Omental fat pad (tissue), 4 donors: ENCODE results near the gene IL4I1. TPM values are rescaled to one million over a fixed set of nuclear protein-coding genes. Genes with fewer than 3 reads are reported as not detected.

ENCODE experiments used
- ATAC-seq: fragments of 150-250 bp; one replicate; pipeline ENCODE4 v1.9.1; 2016; ENCODE audit warnings: mild to moderate bottlenecking, moderate library complexity; ENCODE audit not compliant: low FRiP score
- DNase-seq: peaks from one replicate; pipeline ENCODE4 v3.0.0-alpha.2; 2019; ENCODE audit warnings: low spot score
- CTCF ChIP-seq, 3 donors: fragments of 450-650 bp; IDR thresholded peaks; one replicate each; pipeline ENCODE4 v1.5.1; 2016 to 2017; ENCODE audit warnings: antibody characterized with exemption in 3 of 3, mild to moderate bottlenecking in 3 of 3, moderate library complexity in 2 of 3
- total RNA-seq, 4 donors: library from RNA; depleted of rRNA; stranded (reverse); fragments of >200 nt; gene quantifications; one replicate each; pipeline ENCODE4 v1.1.0, GENCODE V29; 2016

Gene IL4I1
- total RNA-seq, 4 donors from 2014 or later, result 0.56 to 5.5 (median 1.5) TPM; not detected in 1

- no peak for TF ChIP-seq CTCF (IDR thresholded peaks at IDR 0.05)
- ATAC-seq (no peak), DNase-seq (no peak)
These were observed 44.0 kb downstream of the IL4I1 start for GRCh38 chr19:49852631-49853126.

- TF ChIP-seq CTCF (IDR thresholded peaks at IDR 0.05), result no peak
- ATAC-seq, result peak; percentile 6
- no peak for DNase-seq
These were observed 45.0 kb downstream of the IL4I1 start for GRCh38 chr19:49851456-49852259.

GRCh38 chr19:49850487-49851342, 46.0 kb downstream of the IL4I1 start, which contains the start of gene PTOV1:
TSS of gene PTOV1 (plus strand) at chr19:49851159.
- TF ChIP-seq CTCF (IDR thresholded peaks at IDR 0.05), result no peak
- ATAC-seq (peak; percentile 91), DNase-seq (peak; percentile 79)

- no peak for DNase-seq
- TF ChIP-seq CTCF (IDR thresholded peaks at IDR 0.05), result no peak
- ATAC-seq, result peak; percentile 4
These were observed 46.5 kb downstream of the IL4I1 start for GRCh38 chr19:49850221-49850486.

GRCh38 chr19:49849433-49850220, 47.1 kb downstream of the IL4I1 start:
- DNase-seq, result no peak
- TF ChIP-seq CTCF (IDR thresholded peaks at IDR 0.05), result no peak
- ATAC-seq, result no peak

GRCh38 chr19:49848938-49849337, 47.7 kb downstream of the IL4I1 start:
- no peak for TF ChIP-seq CTCF (IDR thresholded peaks at IDR 0.05)
- DNase-seq, result no peak
- ATAC-seq, result no peak
